HEK293T (cell line): ENCODE results near the gene ACOX3.

Experiments
- BHLHE40 ChIP-seq: fragments of 450-650 bp; IDR thresholded peaks from 2 replicates; pipeline ENCODE4 v1.6.1; 2016; ENCODE audit warnings: mild to moderate bottlenecking, moderate library complexity, borderline replicate concordance
- ELF4 ChIP-seq: fragments of 450-650 bp; IDR thresholded peaks from 2 replicates; pipeline ENCODE4 v1.6.1; 2017; ENCODE audit warnings: antibody characterized with exemption
- FOXA1 ChIP-seq: fragments of 450-650 bp; IDR thresholded peaks from 2 replicates; pipeline ENCODE4 v1.6.1; 2016; ENCODE audit warnings: mild to moderate bottlenecking
- SP1 ChIP-seq: fragments of 450-650 bp; IDR thresholded peaks from 2 replicates; pipeline ENCODE4 v1.6.1; 2017
- TF ChIP-seq, protein P1 (sequence below): fragments of 450-650 bp; IDR thresholded peaks from 2 replicates; pipeline ENCODE4 v1.6.1; 2016

DNA sequence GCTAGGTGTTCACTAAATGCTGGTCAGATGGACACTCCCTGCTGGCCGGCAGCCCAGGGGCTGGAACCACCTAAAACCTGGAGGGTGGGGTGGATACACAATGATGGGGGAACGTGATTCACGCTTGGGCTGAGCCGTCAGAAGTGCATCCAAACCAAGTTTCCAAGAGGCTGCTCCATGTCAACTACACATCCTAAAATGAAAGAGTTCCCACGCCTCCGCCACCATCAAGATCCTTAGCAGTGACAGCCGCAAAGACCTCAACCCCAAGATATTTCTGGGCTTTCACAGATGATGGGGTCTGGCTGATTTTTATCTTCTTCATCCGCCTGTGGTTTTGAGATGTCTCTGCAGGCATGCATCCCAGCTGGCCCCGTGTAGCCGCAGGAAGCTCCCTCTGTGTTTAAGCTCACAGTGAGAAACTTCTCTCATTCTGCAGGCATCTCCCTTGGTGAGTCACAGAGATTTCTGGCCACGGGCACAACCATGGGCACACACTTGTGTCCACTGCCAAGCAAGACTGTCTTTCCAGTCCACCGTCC lies 86.5 kb downstream of the ACOX3 start:
- TF ChIP-seq BHLHE40 (no peak), FOXA1 (no peak), ELF4 (no peak), SP1 (no peak)
- TF ChIP-seq, protein P1, sequence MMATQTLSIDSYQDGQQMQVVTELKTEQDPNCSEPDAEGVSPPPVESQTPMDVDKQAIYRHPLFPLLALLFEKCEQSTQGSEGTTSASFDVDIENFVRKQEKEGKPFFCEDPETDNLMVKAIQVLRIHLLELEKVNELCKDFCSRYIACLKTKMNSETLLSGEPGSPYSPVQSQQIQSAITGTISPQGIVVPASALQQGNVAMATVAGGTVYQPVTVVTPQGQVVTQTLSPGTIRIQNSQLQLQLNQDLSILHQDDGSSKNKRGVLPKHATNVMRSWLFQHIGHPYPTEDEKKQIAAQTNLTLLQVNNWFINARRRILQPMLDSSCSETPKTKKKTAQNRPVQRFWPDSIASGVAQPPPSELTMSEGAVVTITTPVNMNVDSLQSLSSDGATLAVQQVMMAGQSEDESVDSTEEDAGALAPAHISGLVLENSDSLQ, result no peak
